Measurements from ENCODE around the gene NCOA3.
A peak's percentile ranks its signal among the peaks of the same experiment; 100 is the strongest.

The NCOA3 gene

GRCh38 chr20:47515843-47516242, 14.2 kb downstream of the NCOA3 start:
- H3K27ac ChIP-seq (ENCODE audit: low read depth, low read length) = peak overlapping the region; percentile 29
- H3K9me2 ChIP-seq (replicated peaks; ENCODE audit: control insufficient read depth, low read length) = no peaks in the 10 kb centered on the region
- no peak overlapping the region for H3K4me3 ChIP-seq (ENCODE audit: low read length)
- H3K4me1 ChIP-seq (ENCODE audit: control insufficient read depth, low read length) = peaks cover 88% of the 10 kb centered on the region
- TF ChIP-seq EZH2phosphoT487 (IDR thresholded peaks at IDR 0.05; ENCODE audit: borderline replicate concordance, low read length) (no peak), CTCF (IDR thresholded peaks at IDR 0.05; ENCODE audit: low read depth, low read length, poor library complexity, severe bottlenecking) (no peak)
- H3K36me3 ChIP-seq (ENCODE audit: control insufficient read depth, low read length) = peaks cover 90% of the 10 kb centered on the region
- peaks cover 21% of the 10 kb centered on the region; the same call in 1 of the 2 replicates for H4K20me1 ChIP-seq (ENCODE audit: control insufficient read depth, insufficient read depth, low read depth, low read length)
- no peaks in the 10 kb centered on the region for H3K27me3 ChIP-seq (ENCODE audit: control insufficient read depth, low read length)
- H3F3A ChIP-seq (ENCODE audit: control insufficient read depth, insufficient read depth) = peaks cover 70% of the 10 kb centered on the region
- H3K79me2 ChIP-seq (ENCODE audit: control insufficient read depth, low read length) = peaks cover 100% of the 10 kb centered on the region
- peaks cover 4% of the 10 kb centered on the region for H3K9me3 ChIP-seq (ENCODE audit: control insufficient read depth, insufficient read depth, low read length)
- H3K4me2 ChIP-seq (ENCODE audit: low read length) = peak overlapping the region; percentile 10

GRCh38 chr20:47521059-47521808, 19.5 kb downstream of the NCOA3 start:
- peak; percentile 65 for TF ChIP-seq CTCF (IDR thresholded peaks at IDR 0.05; ENCODE audit: low read depth, low read length, poor library complexity, severe bottlenecking)
- no peak for TF ChIP-seq EZH2phosphoT487 (IDR thresholded peaks at IDR 0.05; ENCODE audit: borderline replicate concordance, low read length)
- peaks cover 92% of the 10 kb centered on the region for H3K79me2 ChIP-seq (ENCODE audit: control insufficient read depth, low read length)
- H3K9me3 ChIP-seq (ENCODE audit: control insufficient read depth, insufficient read depth, low read length) = peaks cover 10% of the 10 kb centered on the region
- H3F3A ChIP-seq (ENCODE audit: control insufficient read depth, insufficient read depth) = peaks cover 61% of the 10 kb centered on the region
- H3K4me3 ChIP-seq (ENCODE audit: low read length) = peak overlapping the region; percentile 53
- peak overlapping the region; percentile 77 for H3K27ac ChIP-seq (ENCODE audit: low read depth, low read length)
- H3K36me3 ChIP-seq (ENCODE audit: control insufficient read depth, low read length) = peaks cover 76% of the 10 kb centered on the region
- H4K20me1 ChIP-seq (ENCODE audit: control insufficient read depth, insufficient read depth, low read depth, low read length) = peaks cover 18% of the 10 kb centered on the region
- H3K4me2 ChIP-seq (ENCODE audit: low read length) = peak overlapping the region; percentile 60
- no peaks in the 10 kb centered on the region for H3K27me3 ChIP-seq (ENCODE audit: control insufficient read depth, low read length)
- no peaks in the 10 kb centered on the region for H3K9me2 ChIP-seq (replicated peaks; ENCODE audit: control insufficient read depth, low read length)
- peaks cover 76% of the 10 kb centered on the region for H3K4me1 ChIP-seq (ENCODE audit: control insufficient read depth, low read length)

GRCh38 chr20:47524015-47524784, 22.5 kb downstream of the NCOA3 start:
- Histone ChIP-seq H3K36me3 (ENCODE audit: control insufficient read depth, low read length) (peaks cover 62% of the 10 kb centered on the region), H3K27me3 (ENCODE audit: control insufficient read depth, low read length) (no peaks in the 10 kb centered on the region), H3K79me2 (ENCODE audit: control insufficient read depth, low read length) (peaks cover 92% of the 10 kb centered on the region), H3K9me2 (replicated peaks; ENCODE audit: control insufficient read depth, low read length) (no peaks in the 10 kb centered on the region), H3K9me3 (ENCODE audit: control insufficient read depth, insufficient read depth, low read length) (peaks cover 10% of the 10 kb centered on the region), H3K4me1 (ENCODE audit: control insufficient read depth, low read length) (peaks cover 68% of the 10 kb centered on the region), H3K27ac (ENCODE audit: low read depth, low read length) (no peak overlapping the region; the same call in 1 of the 2 replicates), H4K20me1 (ENCODE audit: control insufficient read depth, insufficient read depth, low read depth, low read length) (peaks cover 25% of the 10 kb centered on the region), H3F3A (ENCODE audit: control insufficient read depth, insufficient read depth) (peaks cover 45% of the 10 kb centered on the region), H3K4me2 (ENCODE audit: low read length) (no peak overlapping the region), H3K4me3 (ENCODE audit: low read length) (no peak overlapping the region)
- TF ChIP-seq CTCF (IDR thresholded peaks at IDR 0.05; ENCODE audit: low read depth, low read length, poor library complexity, severe bottlenecking) (no peak), EZH2phosphoT487 (IDR thresholded peaks at IDR 0.05; ENCODE audit: borderline replicate concordance, low read length) (no peak)
